Testis (tissue), 2 donors: ENCODE measurements around the gene CLPX.

Source experiments
- CTCF ChIP-seq, 3 experiments: fragments of 450-650 bp in 2 of 3; fragments of 200-600 bp in 1 of 3; sonication (generic) in 1 of 3; IDR thresholded peaks; one replicate each; pipeline ENCODE4 v1.5.1; 2016 to 2019; ENCODE audit warnings: antibody characterized with exemption in 3 of 3, mild to moderate bottlenecking in 2 of 3, moderate library complexity in 1 of 3
- POLR2A ChIP-seq: fragments of 450-650 bp; IDR thresholded peaks from one replicate; pipeline ENCODE4 v1.6.1; 2017; ENCODE audit warnings: antibody characterized with exemption, mild to moderate bottlenecking, moderate library complexity

DNA sequence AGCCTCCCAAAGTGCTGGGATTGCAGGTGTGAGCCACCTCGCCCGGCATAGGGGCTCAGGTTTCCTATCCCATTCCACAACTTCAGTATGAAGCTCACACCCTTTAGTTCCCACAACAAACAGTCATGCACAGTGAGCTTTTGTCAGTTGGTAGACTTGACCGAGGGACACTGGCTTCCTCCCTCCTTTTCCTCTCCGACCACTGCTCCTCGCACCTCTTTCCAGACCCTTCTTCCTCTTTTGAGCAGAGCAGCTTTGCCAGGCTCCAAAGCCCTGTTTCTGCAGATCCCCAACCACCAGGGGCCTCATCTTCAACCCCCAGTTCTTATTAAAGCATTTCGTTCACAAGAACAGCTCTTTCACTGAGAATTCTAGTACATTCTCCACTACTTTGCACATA, 38.9 kb upstream of the CLPX start:
- TF ChIP-seq CTCF (IDR thresholded peaks at IDR 0.05) = no peak
- no peak for TF ChIP-seq POLR2A
